ENCODE measurements around the gene ATP5F1E.
A peak's percentile ranks its signal among the peaks of the same experiment; 100 is the strongest.
"Not testable (repeated sequence)": the region's sequence is repeated elsewhere in the genome, so short reads cannot be mapped to it uniquely, and the experiment has no call there.

The ATP5F1E gene

GRCh38 chr20:59019217-59019616, 12.9 kb downstream of the ATP5F1E start, which contains the start of gene TUBB1:
Gene TUBB1, plus strand, starts transcription at chr20:59019429. Its CDS starts 94 bp downstream, at chr20:59019523.
- no peak for DNase-seq (ENCODE audit: low read depth)

DNA sequence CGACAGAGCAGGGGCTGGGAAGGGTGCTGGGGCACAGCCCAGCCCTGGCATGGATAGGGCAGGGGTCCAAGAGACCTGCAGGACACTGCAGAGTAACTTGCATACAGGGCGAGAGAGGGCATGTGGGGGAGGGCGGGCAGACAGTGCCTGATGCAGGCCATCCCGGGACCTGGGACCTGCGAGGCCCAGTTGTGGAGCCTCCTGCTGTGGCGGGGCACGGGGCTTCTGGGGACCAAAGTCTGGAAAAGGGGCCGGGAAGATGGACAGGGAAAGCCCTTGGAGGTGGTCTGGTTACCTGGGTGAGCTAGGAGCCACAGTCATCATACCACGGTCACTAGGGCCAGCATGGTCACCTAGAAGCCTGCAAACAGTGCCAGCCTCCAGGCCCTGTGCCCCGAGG, 13.3 kb downstream of the ATP5F1E start:
- no peak for DNase-seq (ENCODE audit: low read depth)

DNA sequence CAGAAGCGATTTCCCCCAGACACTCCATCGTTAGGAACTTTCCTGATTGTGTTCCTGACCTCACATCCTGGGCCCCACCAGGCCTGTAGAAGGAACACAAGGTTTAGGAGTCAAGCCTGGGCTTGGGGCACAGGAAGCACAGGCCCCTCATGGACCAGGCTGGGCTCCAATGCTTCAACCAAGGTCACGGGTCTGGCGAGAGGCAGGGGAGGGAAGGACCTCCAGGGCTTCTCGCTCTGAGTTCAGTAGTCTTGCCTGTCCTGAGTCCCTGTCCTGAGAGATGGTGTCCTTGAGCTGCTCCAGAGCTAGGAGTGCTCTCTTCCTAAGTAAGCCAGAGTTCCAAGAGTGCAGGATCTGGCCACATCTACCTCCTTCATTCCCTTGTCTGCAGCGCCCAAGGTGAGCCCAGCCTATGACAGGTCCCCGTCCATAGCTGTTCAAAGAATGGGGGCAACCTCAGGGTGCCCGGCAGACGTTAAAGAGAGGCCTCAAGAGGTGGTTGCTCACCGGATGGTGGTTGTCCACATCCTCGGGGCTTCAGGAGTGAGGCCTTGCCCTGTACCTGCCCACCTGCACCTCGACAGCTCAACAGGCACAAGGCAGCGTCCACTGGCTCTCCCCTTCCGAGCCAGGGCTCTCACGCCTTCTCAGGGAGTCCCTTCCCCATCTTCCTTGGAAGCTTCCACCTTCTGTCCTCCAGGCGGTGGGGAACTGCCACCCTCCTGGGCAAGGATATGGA, 14.5 kb downstream of the ATP5F1E start:
- no peak for DNase-seq (ENCODE audit: low read depth)

- DNase-seq (ENCODE audit: low read depth) = no peak
These were observed 15.2 kb downstream of the ATP5F1E start for GRCh38 chr20:59016795-59017492.

- DNase-seq (ENCODE audit: low read depth) = no peak
These were observed 16.1 kb downstream of the ATP5F1E start for GRCh38 chr20:59015812-59016711.

- DNase-seq (ENCODE audit: low read depth) = no peak
These were observed 16.7 kb downstream of the ATP5F1E start for GRCh38 chr20:59015411-59015810.

DNA sequence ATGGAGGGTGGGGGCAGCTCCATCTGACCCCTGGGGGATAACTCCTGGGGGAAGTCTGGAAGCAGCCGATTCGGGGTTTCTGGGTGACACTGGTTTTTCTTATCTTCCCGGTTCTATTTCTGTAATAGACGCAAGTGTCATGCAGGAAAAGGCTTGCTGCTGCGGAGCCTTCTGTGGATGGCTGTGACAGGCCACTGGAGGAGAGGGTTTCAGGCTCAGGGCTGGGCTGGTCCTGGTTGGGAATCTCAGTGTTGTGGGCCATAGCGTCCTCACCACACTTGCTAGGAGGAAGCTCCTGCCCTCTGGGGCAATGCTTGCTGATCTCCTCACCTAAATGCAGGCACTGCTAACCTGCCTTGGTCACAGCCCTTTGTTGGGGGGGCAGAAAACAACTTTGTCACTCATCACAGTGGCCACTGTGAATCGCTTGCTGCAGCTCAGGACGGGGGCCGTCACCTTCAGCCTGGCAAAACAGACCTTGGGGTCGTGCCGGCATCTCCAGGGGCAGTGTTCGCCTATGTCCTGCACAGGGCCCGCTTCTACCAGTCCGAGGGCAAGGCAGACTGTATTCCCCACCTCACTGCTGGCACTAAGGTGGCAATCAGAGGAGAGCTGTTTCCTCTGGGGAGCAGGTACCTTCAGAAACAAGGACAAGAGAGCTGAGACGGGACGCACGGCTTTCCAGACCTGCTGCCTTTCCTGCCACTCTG, 17.3 kb downstream of the ATP5F1E start:
- no peak for DNase-seq (ENCODE audit: low read depth)

DNA sequence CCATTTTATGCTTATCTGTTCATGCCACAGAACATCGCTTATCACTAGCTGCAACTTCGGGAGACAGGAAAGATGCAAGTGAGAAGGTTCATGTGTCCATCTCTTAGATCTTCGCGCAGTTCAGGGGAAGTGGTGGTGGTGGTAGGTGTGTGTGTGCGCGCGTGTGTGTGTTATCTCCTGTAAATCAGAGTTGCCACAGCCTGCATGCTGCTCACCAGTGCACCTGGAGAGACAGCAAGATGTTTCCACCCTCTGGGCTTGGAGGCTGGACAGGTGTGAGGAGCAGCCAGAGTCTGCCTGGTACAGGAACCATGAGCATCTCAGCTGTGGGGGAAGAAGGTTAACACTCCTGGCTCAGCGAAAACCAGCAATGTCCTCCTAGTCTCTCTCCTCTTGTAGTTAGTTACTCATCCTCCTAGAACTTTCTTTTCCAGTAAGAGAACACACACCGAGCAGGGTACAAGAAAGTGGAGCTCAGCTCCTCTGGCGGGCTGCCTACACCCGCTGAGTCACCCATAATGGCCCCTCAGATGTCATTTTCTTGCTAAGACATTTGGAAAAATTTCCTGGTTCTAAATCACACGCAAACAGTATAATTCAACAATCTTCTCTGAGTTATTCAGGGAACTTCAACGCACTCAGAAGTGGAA, 18.1 kb downstream of the ATP5F1E start:
- no peak for DNase-seq (ENCODE audit: low read depth)

GRCh38 chr20:59013031-59013951, 18.8 kb downstream of the ATP5F1E start:
- no peak for DNase-seq (ENCODE audit: low read depth)

DNA sequence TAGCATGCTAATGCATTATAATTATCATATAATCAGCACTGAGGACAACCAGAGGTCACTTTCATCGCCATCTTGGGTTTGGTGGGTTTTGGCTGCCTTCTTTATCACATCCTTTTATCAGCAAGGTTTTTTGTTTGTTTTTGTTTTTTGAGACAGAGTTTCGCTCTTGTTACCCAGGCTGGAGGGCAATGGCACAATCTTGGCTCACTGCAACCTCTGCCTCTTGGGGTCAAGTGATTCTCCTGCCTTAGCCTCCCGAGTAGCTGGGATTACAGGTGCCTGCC, 20.3 kb downstream of the ATP5F1E start:
- DNase-seq (ENCODE audit: low read depth) = not testable (repeated sequence)

DNA sequence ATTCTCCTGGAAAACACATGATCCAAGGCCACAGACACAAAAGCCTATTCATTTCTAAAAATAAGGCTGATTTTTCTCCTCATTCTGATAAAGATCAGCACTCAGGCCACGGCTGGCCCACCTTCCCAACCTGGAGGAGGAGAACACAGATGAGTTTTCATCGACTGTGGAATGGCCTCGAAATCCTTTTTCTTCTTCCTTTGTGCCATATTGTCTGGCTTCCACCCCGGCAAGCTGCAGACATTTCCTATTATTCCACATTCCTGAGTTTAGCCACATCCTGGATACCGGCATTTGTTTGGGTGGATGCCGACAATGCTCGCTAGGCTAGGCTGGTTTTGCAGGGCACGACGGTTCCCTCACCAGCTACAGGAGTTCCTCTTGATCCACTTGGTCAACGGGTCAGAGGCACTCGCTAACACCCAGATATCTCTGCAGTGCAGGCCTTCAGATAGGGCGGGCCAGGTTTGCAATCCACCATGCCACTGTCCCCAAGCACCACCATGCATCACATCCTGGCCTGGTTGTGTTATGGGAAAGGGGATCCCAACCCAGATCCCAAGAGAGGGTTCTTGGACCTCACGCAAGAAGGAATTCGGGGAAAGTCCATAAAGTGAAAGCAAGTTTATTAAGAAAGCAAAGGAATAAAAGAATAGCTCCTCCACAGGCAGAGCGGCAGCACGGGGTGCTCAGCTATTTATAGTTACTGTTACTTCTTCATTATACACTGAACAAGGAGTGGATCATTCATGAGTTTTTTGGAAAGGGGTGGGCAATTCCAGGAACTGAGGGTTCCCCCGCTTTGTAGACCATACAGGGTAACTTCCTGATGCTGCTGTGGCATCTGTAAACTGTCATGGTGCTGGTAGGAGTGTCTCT, 20.9 kb downstream of the ATP5F1E start:
- DNase-seq (ENCODE audit: low read depth) = peak; percentile 39

GRCh38 chr20:59010321-59010994, 21.7 kb downstream of the ATP5F1E start:
- DNase-seq (ENCODE audit: low read depth) = no peak

GRCh38 chr20:59008715-59009336, 23.3 kb downstream of the ATP5F1E start:
- DNase-seq (ENCODE audit: low read depth) = no peak

GRCh38 chr20:59007665-59008511, 24.2 kb downstream of the ATP5F1E start:
- no peak for DNase-seq (ENCODE audit: low read depth)

DNA sequence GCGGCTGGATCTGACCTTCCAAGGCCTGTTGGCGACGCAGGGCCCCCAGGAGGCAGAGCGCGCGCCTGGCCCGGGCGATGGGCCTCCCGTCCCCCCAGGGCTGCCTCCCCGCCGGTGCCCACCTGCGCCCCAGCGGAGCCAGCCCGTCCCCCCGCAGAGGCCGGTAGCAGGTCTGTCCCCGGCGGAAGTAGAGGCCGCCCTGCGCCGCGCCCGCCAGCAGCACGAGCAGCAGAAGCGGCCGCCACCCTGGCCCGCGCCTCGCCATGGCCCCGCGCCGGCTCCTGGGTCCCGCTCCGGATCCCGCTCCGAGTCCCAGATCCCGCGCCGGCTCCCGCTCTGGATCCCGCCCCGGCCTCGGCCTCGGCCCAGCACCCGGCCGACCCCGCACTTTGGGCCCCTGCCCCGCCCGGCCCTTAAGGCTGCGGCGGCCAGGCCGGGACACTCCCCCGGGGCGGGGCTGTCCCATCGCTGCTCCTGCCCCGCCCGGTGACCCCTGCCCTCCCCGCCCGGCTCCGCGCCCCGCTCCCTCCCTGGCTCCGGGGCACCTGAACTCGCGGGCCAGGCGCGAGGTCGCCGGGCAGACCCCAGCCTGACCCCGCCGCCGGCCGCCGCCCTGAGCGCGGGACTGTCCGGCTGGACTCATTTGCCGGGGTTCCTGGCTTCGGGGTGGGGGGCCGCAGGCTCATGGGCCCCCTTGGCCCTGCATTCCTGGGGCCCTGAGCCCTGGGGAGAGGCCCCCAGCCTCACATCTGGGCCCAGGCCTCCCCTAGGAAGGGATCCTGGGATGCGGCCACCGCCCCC, 25.1 kb downstream of the ATP5F1E start, which contains the start of gene CTSZ:
TSS of gene CTSZ (minus strand) at position 391 of the 801 bp plus-strand sequence. CDS start at position 265, 126 bp downstream.
- peak; percentile 18 for DNase-seq (ENCODE audit: low read depth)

GRCh38 chr20:59006167-59006863, 25.8 kb downstream of the ATP5F1E start:
- no peak for DNase-seq (ENCODE audit: low read depth)

All from fibroblast of the conjunctiva (primary cell).